GM23248 (cell line): ENCODE measurements around the gene TFEB.

Experiments used
- EZH2 ChIP-seq: fragments of 200-600 bp; sonication (generic); IDR thresholded peaks from 2 replicates; pipeline ENCODE4 v1.6.1; 2018; ENCODE audit warnings: antibody characterized with exemption, mild to moderate bottlenecking; ENCODE audit not compliant: insufficient read depth, poor library complexity, severe bottlenecking
- EZH2phosphoT487 ChIP-seq: fragments of 200-600 bp; sonication (generic); IDR thresholded peaks from 2 replicates; pipeline ENCODE4 v1.6.1; 2018; ENCODE audit warnings: antibody characterized with exemption, moderate library complexity, mild to moderate bottlenecking, low read depth; ENCODE audit not compliant: insufficient read depth

DNA sequence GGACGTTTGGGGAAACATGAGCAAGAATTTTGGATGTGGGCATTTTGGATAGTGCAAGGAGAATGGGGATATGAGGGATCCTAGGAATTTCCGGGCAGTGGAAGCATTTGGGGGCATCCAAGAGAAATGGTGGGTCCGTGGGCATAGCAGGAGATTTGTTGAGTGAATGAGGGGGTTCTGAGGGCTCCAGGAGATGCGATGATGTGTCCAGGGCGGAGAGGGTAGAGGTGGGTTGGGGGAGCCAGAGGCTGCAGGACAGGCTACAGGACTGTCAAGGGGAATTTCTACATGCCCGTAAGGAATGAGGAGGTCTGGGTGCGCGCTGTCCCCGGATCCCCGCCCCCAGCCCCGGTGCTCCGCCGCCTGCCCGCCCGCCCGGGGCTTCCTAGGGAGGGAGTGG is 43.9 kb upstream of the TFEB start:
- TF ChIP-seq EZH2, result no peak
- TF ChIP-seq EZH2phosphoT487, result no peak
